HepG2 (cell line): ENCODE data around the gene GPR176. TPM values are rescaled to one million over a fixed set of nuclear protein-coding genes. Genes with fewer than 3 reads are reported as not detected.

Experiments
- ARID2 ChIP-seq: sonication (generic); formaldehyde crosslinking; IDR thresholded peaks from 2 replicates; pipeline ENCODE4 v1.8.1; 2022; ENCODE audit warnings: mild to moderate bottlenecking, missing genetic modification reagents, borderline replicate concordance
- ASH2L ChIP-seq: fragments of 300-600, 200-600 bp; sonication (generic); IDR thresholded peaks from 2 replicates; pipeline ENCODE4 v1.7.0; 2017; ENCODE audit warnings: low read depth, mild to moderate bottlenecking, moderate library complexity, mixed read lengths, low read length; ENCODE audit not compliant: insufficient read length
- EP300 ChIP-seq, 3 experiments: sonication (generic) in 1 of 3; formaldehyde crosslinking in 1 of 3; IDR thresholded peaks; 2 replicates each; pipeline versions ENCODE4 v1.5.1 to v1.6.1; 2011 to 2020; ENCODE audit warnings: low read depth in 2 of 3, low read length in 2 of 3, borderline replicate concordance in 1 of 3, improper control_type of control experiment in 1 of 3, mild to moderate bottlenecking in 1 of 3, missing genetic modification reagents in 1 of 3, moderate library complexity in 1 of 3
- PHF21A ChIP-seq: sonication (generic); formaldehyde crosslinking; IDR thresholded peaks from 2 replicates; pipeline ENCODE4 v1.5.0; 2020; ENCODE audit warnings: mild to moderate bottlenecking, missing genetic modification reagents
- REPIN1 ChIP-seq: sonication (generic); formaldehyde crosslinking; IDR thresholded peaks from 2 replicates; pipeline ENCODE4 v1.8.0; 2022; ENCODE audit warnings: missing genetic modification reagents, low read depth, mild to moderate bottlenecking, borderline replicate concordance
- ZFX ChIP-seq: sonication (generic); formaldehyde crosslinking; IDR thresholded peaks from 2 replicates; pipeline ENCODE4 v1.4.0; 2020; ENCODE audit warnings: mild to moderate bottlenecking, low read depth, missing genetic modification reagents, moderate library complexity
- ZNF263 ChIP-seq: sonication (generic); formaldehyde crosslinking; IDR thresholded peaks from 2 replicates; pipeline ENCODE4 v1.4.0; 2020; ENCODE audit warnings: missing genetic modification reagents
- ZNF264 ChIP-seq: sonication (generic); formaldehyde crosslinking; IDR thresholded peaks from 2 replicates; pipeline ENCODE4 v1.4.0; 2020; ENCODE audit warnings: missing genetic modification reagents
- ZNF296 ChIP-seq: sonication (generic); formaldehyde crosslinking; conservative IDR thresholded peaks from 2 replicates; pipeline ENCODE4 v1.5.0; 2020; ENCODE audit warnings: mild to moderate bottlenecking, missing genetic modification reagents
- ZNF335 ChIP-seq: sonication (generic); formaldehyde crosslinking; IDR thresholded peaks from 2 replicates; pipeline ENCODE4 v1.4.0; 2020; ENCODE audit warnings: missing genetic modification reagents
- polyA plus RNA-seq, 8 experiments: library from polyadenylated mRNA; depleted of rRNA in 3 of 8; stranded (reverse) in 7 of 8; unstranded in 1 of 8; fragments of >200 nt; fragmentation: Illumina TruSeq in 4 of 8; extraction: Trizol in 4 of 8; gene quantifications; 2 replicates each; pipeline versions ENCODE4 v1.2.1 to v1.2.3, GENCODE V29; 2011 to 2016; ENCODE audit warnings: low read depth in 4 of 8, missing spikeins in 1 of 8, mixed read lengths in 1 of 8; ENCODE audit not compliant: insufficient read depth in 1 of 8
- total RNA-seq, 5 experiments: library from RNA; depleted of rRNA; stranded (reverse); fragments of >200 nt; fragmentation: Illumina TruSeq; extraction: Trizol; gene quantifications; 2 replicates each; pipeline ENCODE4 v1.2.3, GENCODE V29; 2016; ENCODE audit warnings: low read depth in 1 of 5
- TF ChIP-seq, protein P1 (sequence below): IDR thresholded peaks from 2 replicates; pipeline ENCODE4 v1.6.1; 2016; ENCODE audit warnings: missing compliant biosample characterization, missing genetic modification reagents, borderline replicate concordance
- TF ChIP-seq, protein P2 (sequence below): sonication (generic); formaldehyde crosslinking; IDR thresholded peaks from 2 replicates; pipeline ENCODE4 v1.4.0; 2020; ENCODE audit warnings: missing genetic modification reagents
- TF ChIP-seq, protein P3 (sequence below): sonication (generic); formaldehyde crosslinking; IDR thresholded peaks from 2 replicates; pipeline ENCODE4 v1.4.0; 2020; ENCODE audit warnings: mild to moderate bottlenecking, missing genetic modification reagents
- TF ChIP-seq, protein P4 (sequence below): IDR thresholded peaks from 2 replicates; pipeline ENCODE4 v1.6.1; 2012; ENCODE audit warnings: low read length, improper control_type of control experiment

The GPR176 gene
- total and polyA plus RNA-seq, 2 of the 13 experiments (the other 11 are each of a cell fraction or from before 2014, with no cell fraction given) = 0.11 to 0.20 TPM

DNA sequence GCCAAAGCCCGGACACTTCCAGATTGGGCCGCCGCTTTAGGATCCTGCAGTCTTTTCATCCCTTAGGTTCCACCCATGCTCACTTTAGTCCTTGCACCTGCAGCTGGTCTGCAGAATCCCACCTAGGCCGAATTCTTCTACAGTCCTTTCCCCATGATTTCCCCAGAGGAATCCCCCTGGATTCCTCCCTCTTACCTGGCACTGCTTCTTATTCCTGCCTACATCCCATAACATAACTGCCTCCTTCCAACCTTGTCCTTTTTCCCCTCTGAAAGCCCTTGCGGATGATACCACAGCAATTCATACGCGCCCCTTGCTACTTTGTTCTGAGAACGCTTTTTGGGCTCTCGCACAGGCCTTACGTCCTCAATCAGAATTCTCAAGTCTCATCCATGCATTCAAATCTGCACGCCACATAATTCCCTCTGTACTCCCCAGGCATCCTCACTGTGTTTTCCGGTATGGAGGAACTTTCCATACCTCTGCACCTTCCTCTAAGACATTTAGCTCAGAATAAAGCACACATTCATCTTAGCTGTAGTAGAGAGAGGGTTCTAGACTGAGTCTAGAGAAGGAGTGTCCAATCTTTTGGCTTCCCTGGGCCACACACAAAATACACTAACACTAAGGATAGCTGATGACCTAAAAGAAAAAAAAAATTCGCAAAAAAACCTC lies 14.5 kb upstream of the GPR176 start (continued):
- TF ChIP-seq ZNF264 (CRISPR knock-in tag) = 0 out of 2 replicates have a peak, but pooled peaks have one; percentile 21
- TF ChIP-seq, protein P1, sequence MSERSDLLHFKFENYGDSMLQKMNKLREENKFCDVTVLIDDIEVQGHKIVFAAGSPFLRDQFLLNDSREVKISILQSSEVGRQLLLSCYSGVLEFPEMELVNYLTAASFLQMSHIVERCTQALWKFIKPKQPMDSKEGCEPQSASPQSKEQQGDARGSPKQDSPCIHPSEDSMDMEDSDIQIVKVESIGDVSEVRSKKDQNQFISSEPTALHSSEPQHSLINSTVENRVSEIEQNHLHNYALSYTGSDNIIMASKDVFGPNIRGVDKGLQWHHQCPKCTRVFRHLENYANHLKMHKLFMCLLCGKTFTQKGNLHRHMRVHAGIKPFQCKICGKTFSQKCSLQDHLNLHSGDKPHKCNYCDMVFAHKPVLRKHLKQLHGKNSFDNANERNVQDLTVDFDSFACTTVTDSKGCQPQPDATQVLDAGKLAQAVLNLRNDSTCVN (CRISPR knock-in tag) = 0 out of 2 replicates have a peak, but pooled peaks have one; percentile 15
- TF ChIP-seq EP300 (IDR thresholded peaks at IDR 0.05; ENCODE audit: low read depth in 2 of 2, low read length in 2 of 2) = 0 out of 4 replicates have a peak, but pooled peaks of 1 of the 2 experiments have one; percentile 1
- no peak for TF ChIP-seq EP300 (CRISPR knock-in tag; IDR thresholded peaks at IDR 0.05; ENCODE audit: borderline replicate concordance)
- peak; percentile 14 for TF ChIP-seq PHF21A (CRISPR knock-in tag)
- TF ChIP-seq REPIN1 (CRISPR knock-in tag) = 0 out of 2 replicates have a peak, but pooled peaks have one; percentile 26
- TF ChIP-seq, protein P2, sequence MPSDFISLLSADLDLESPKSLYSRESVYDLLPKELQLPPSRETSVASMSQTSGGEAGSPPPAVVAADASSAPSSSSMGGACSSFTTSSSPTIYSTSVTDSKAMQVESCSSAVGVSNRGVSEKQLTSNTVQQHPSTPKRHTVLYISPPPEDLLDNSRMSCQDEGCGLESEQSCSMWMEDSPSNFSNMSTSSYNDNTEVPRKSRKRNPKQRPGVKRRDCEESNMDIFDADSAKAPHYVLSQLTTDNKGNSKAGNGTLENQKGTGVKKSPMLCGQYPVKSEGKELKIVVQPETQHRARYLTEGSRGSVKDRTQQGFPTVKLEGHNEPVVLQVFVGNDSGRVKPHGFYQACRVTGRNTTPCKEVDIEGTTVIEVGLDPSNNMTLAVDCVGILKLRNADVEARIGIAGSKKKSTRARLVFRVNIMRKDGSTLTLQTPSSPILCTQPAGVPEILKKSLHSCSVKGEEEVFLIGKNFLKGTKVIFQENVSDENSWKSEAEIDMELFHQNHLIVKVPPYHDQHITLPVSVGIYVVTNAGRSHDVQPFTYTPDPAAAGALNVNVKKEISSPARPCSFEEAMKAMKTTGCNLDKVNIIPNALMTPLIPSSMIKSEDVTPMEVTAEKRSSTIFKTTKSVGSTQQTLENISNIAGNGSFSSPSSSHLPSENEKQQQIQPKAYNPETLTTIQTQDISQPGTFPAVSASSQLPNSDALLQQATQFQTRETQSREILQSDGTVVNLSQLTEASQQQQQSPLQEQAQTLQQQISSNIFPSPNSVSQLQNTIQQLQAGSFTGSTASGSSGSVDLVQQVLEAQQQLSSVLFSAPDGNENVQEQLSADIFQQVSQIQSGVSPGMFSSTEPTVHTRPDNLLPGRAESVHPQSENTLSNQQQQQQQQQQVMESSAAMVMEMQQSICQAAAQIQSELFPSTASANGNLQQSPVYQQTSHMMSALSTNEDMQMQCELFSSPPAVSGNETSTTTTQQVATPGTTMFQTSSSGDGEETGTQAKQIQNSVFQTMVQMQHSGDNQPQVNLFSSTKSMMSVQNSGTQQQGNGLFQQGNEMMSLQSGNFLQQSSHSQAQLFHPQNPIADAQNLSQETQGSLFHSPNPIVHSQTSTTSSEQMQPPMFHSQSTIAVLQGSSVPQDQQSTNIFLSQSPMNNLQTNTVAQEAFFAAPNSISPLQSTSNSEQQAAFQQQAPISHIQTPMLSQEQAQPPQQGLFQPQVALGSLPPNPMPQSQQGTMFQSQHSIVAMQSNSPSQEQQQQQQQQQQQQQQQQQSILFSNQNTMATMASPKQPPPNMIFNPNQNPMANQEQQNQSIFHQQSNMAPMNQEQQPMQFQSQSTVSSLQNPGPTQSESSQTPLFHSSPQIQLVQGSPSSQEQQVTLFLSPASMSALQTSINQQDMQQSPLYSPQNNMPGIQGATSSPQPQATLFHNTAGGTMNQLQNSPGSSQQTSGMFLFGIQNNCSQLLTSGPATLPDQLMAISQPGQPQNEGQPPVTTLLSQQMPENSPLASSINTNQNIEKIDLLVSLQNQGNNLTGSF (CRISPR knock-in tag) = 0 out of 2 replicates have a peak, but pooled peaks have one; percentile 36
- TF ChIP-seq ARID2 (CRISPR knock-in tag) = peak; percentile 77; the same call in 1 of the 2 replicates
- 0 out of 2 replicates have a peak, but pooled peaks have one; percentile 61 for TF ChIP-seq ZNF296 (CRISPR knock-in tag)
- TF ChIP-seq ZFX (CRISPR knock-in tag) = peak; percentile 64
- TF ChIP-seq, protein P3, sequence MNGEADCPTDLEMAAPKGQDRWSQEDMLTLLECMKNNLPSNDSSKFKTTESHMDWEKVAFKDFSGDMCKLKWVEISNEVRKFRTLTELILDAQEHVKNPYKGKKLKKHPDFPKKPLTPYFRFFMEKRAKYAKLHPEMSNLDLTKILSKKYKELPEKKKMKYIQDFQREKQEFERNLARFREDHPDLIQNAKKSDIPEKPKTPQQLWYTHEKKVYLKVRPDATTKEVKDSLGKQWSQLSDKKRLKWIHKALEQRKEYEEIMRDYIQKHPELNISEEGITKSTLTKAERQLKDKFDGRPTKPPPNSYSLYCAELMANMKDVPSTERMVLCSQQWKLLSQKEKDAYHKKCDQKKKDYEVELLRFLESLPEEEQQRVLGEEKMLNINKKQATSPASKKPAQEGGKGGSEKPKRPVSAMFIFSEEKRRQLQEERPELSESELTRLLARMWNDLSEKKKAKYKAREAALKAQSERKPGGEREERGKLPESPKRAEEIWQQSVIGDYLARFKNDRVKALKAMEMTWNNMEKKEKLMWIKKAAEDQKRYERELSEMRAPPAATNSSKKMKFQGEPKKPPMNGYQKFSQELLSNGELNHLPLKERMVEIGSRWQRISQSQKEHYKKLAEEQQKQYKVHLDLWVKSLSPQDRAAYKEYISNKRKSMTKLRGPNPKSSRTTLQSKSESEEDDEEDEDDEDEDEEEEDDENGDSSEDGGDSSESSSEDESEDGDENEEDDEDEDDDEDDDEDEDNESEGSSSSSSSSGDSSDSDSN (CRISPR knock-in tag) = peak; percentile 15
- TF ChIP-seq ZNF335 = 0 out of 2 replicates have a peak, but pooled peaks have one; percentile 12
- 0 out of 2 replicates have a peak, but pooled peaks have one; percentile 19 for TF ChIP-seq ZNF263
- TF ChIP-seq, protein P4, sequence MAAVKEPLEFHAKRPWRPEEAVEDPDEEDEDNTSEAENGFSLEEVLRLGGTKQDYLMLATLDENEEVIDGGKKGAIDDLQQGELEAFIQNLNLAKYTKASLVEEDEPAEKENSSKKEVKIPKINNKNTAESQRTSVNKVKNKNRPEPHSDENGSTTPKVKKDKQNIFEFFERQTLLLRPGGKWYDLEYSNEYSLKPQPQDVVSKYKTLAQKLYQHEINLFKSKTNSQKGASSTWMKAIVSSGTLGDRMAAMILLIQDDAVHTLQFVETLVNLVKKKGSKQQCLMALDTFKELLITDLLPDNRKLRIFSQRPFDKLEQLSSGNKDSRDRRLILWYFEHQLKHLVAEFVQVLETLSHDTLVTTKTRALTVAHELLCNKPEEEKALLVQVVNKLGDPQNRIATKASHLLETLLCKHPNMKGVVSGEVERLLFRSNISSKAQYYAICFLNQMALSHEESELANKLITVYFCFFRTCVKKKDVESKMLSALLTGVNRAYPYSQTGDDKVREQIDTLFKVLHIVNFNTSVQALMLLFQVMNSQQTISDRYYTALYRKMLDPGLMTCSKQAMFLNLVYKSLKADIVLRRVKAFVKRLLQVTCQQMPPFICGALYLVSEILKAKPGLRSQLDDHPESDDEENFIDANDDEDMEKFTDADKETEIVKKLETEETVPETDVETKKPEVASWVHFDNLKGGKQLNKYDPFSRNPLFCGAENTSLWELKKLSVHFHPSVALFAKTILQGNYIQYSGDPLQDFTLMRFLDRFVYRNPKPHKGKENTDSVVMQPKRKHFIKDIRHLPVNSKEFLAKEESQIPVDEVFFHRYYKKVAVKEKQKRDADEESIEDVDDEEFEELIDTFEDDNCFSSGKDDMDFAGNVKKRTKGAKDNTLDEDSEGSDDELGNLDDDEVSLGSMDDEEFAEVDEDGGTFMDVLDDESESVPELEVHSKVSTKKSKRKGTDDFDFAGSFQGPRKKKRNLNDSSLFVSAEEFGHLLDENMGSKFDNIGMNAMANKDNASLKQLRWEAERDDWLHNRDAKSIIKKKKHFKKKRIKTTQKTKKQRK = no peak
- peak; percentile 44 for TF ChIP-seq ASH2L
